ENCODE measurements around the gene RHOV.

DNA sequence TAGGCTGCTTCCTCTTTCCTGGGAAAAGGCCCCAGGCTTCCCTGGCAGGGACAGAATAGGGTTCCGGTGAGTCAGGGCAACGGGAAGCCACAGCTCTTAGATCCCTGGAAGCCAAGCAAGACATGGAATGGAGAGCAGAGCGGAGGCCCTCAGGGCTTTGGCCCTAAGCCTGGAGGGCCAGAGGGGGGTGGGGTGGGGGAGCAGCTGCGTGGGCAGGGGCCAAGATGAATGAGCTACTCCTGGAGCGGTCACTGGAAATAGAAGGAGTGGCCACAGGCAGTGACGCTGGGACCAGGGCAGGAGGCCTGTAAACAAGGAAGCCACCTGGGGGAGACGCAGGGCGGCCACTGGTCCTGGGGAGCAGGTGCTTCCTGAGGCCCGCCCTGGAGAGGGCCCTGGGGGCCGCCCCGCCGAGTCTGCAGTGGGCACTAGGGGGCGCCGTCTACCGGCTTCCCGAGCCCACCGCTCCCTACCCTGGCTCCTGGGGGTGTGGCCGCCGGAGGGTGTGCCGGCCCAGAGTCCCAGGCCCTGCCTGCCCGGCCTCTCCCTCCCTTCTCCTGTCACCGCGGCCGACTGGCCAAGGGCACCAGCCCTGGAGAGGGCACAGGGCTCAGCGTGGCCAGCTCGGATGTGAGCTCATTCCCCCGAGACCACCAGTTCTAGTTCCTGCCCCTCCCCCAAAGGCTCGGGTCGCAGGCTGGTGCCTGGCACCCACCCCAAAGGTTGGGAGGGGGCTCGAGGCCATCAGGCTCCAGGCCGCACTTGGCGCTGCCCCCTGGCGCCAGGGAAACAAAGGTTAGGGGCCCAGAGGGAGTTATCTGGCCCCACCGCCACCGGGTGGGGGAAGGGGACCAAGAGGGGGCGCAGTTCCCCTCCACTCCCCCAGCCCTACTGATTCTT lies 32.3 kb upstream of the RHOV start:
- TF ChIP-seq CTCF (IDR thresholded peaks at IDR 0.05) (peak; percentile 92), REST (IDR thresholded peaks at IDR 0.05; ENCODE audit: insufficient read depth in 1 of 2, low read depth in 2 of 2, low read length in 1 of 2) (no peak), SIN3A (IDR thresholded peaks at IDR 0.05; ENCODE audit: borderline replicate concordance, insufficient read depth, low read depth, low read length) (peak; percentile 70; the same call in 1 of the 2 replicates)
